ENCODE data around the gene TRAF1. TPM values are rescaled to one million over a fixed set of nuclear protein-coding genes. Genes with fewer than 3 reads are reported as not detected.

Gene TRAF1
- total RNA-seq, 1 donor from 2014 or later = 1.4 TPM

DNA sequence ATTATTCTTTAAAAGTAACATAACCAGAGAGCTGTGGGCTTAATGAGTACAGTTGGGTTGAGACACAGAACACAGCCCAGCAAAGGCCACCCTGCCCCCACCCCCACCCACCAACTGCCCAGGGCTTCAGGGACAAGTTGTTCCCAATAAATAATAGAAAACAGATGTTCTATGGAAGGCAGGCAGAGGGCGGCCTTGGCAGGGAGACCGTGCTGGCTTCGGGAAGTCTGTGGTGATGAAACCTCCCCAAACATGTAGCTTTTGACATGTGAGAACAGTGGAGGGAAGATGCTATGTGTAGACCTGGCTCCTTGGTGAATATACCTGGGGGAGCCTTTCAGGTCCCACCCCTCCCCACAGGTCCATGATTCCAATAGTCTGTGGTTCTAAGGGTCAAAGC lies 10.0 kb downstream of the TRAF1 start:
- Mint-ChIP-seq H3K9me3 (ENCODE audit: unreplicated experiment) (no peaks in the 10 kb centered on the region), H3K36me3 (ENCODE audit: low read depth, unreplicated experiment) (peaks cover 3% of the 10 kb centered on the region), H3K4me3 (ENCODE audit: unreplicated experiment) (no peak overlapping the region), H3K4me1 (ENCODE audit: unreplicated experiment) (peaks cover 6% of the 10 kb centered on the region), H3K27me3 (ENCODE audit: unreplicated experiment) (peaks cover 3% of the 10 kb centered on the region), H3K27ac (ENCODE audit: unreplicated experiment) (no peak overlapping the region)
- no peak for TF ChIP-seq CTCF (IDR thresholded peaks at IDR 0.05; ENCODE audit: unreplicated experiment)
- DNase-seq (ENCODE audit: low spot score) = no peak

- H3K27ac Mint-ChIP-seq (ENCODE audit: unreplicated experiment) = no peak overlapping the region
Observed at GRCh38 chr9:120915854-120916470, 10.6 kb downstream of the TRAF1 start.

GRCh38 chr9:120914953-120915352 lies 11.6 kb downstream of the TRAF1 start:
- Mint-ChIP-seq H3K27me3 (ENCODE audit: unreplicated experiment) (peaks cover 3% of the 10 kb centered on the region), H3K4me1 (ENCODE audit: unreplicated experiment) (peaks cover 6% of the 10 kb centered on the region), H3K36me3 (ENCODE audit: low read depth, unreplicated experiment) (peaks cover 3% of the 10 kb centered on the region), H3K27ac (ENCODE audit: unreplicated experiment) (no peak overlapping the region), H3K4me3 (ENCODE audit: unreplicated experiment) (no peak overlapping the region), H3K9me3 (ENCODE audit: unreplicated experiment) (no peaks in the 10 kb centered on the region)
- no peak for TF ChIP-seq CTCF (IDR thresholded peaks at IDR 0.05; ENCODE audit: unreplicated experiment)
- DNase-seq (ENCODE audit: low spot score) = no peak

More at GRCh38 chr9:120915854-120916470, 10.6 kb downstream of the TRAF1 start:
- no peaks in the 10 kb centered on the region for H3K9me3 Mint-ChIP-seq (ENCODE audit: unreplicated experiment)
- peaks cover 3% of the 10 kb centered on the region for H3K36me3 Mint-ChIP-seq (ENCODE audit: low read depth, unreplicated experiment)
- peaks cover 3% of the 10 kb centered on the region for H3K27me3 Mint-ChIP-seq (ENCODE audit: unreplicated experiment)
- no peak overlapping the region for H3K4me3 Mint-ChIP-seq (ENCODE audit: unreplicated experiment)
- no peak for DNase-seq (ENCODE audit: low spot score)
- TF ChIP-seq CTCF (IDR thresholded peaks at IDR 0.05; ENCODE audit: unreplicated experiment) = no peak
- peaks cover 6% of the 10 kb centered on the region for H3K4me1 Mint-ChIP-seq (ENCODE audit: unreplicated experiment)

GRCh38 chr9:120914396-120914795 lies 12.2 kb downstream of the TRAF1 start:
- no peak for TF ChIP-seq CTCF (IDR thresholded peaks at IDR 0.05; ENCODE audit: unreplicated experiment)
- Mint-ChIP-seq H3K27me3 (ENCODE audit: unreplicated experiment) (peaks cover 3% of the 10 kb centered on the region), H3K4me3 (ENCODE audit: unreplicated experiment) (no peak overlapping the region), H3K9me3 (ENCODE audit: unreplicated experiment) (no peaks in the 10 kb centered on the region), H3K27ac (ENCODE audit: unreplicated experiment) (no peak overlapping the region), H3K4me1 (ENCODE audit: unreplicated experiment) (peaks cover 6% of the 10 kb centered on the region), H3K36me3 (ENCODE audit: low read depth, unreplicated experiment) (peaks cover 3% of the 10 kb centered on the region)
- DNase-seq (ENCODE audit: low spot score) = no peak

DNA sequence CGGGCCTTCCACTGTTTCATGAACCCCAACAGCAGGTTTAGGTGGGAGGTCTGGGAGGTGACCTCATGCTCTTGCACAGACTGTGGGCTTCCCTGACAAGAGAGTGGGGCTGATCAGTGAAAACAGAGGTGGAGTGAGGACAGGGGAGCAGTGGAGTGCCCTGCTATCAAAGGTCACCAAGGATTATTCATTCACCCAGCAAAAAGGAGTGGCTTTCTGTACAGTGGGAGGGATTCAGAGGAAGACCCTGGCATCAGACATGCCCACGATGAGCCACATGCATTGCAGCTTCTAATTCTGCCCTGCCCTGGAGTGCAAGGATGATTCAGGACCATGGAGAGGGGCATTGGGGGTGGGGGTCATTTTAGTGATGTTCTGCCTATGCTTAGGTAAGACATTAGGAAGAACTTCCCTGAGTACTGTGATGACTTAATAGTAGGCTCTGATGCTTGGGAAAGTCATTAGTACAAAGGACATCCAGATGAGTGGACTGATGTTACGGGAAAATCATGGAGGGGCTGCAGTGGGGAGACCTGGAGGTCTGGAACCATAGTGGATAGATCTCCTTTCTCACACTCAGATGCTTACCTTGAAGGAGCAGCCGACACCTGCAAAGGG lies 12.8 kb downstream of the TRAF1 start:
- DNase-seq (ENCODE audit: low spot score) = peak; percentile 42
- no peaks in the 10 kb centered on the region for H3K9me3 Mint-ChIP-seq (ENCODE audit: unreplicated experiment)
- peaks cover 3% of the 10 kb centered on the region for H3K27me3 Mint-ChIP-seq (ENCODE audit: unreplicated experiment)
- H3K27ac Mint-ChIP-seq (ENCODE audit: unreplicated experiment) = no peak overlapping the region
- H3K4me1 Mint-ChIP-seq (ENCODE audit: unreplicated experiment) = peaks cover 6% of the 10 kb centered on the region
- no peak for TF ChIP-seq CTCF (IDR thresholded peaks at IDR 0.05; ENCODE audit: unreplicated experiment)
- peaks cover 3% of the 10 kb centered on the region for H3K36me3 Mint-ChIP-seq (ENCODE audit: low read depth, unreplicated experiment)
- no peak overlapping the region for H3K4me3 Mint-ChIP-seq (ENCODE audit: unreplicated experiment)
